Measurements from ENCODE around the gene PCGF3. TPM values are rescaled to one million over a fixed set of nuclear protein-coding genes. Genes with fewer than 3 reads are reported as not detected.
"Not testable (repeated sequence)": the region's sequence is repeated elsewhere in the genome, so short reads cannot be mapped to it uniquely, and the experiment has no call there.

PCGF3 gene
- total RNA-seq, 1 donor from 2014 or later: 55.4 TPM

DNA sequence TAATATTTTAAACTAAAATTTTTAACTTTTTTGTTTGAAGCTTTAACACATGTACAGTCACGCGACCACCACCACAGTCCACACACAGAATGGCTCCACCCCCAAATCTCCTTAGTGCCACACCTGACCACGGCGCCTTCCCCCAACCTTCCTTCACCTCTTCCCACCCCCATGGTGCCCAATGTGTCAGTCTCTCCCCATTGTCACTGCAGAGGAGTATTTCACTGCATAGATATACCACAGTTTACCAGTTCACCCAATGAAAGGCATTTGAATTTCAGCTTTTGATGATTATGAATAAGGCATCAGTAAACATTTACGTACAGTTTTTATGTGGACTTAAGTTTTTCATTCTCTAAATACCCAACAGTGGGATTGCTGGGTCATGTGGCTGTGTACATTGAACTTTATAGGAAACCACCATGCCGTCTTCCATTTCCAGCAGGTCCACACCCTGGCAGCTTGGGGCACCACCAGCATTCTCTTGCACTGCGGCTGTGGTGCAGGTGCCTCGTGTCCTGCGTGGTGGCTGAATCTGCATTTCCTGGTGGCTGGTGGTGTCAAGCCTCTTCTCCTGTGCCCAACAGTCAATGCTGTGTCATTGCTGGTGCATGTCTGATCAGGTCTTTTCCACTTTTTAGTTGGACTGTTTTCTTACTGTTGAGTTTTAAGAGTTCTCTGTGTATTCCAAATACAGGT is 71.3 kb downstream of the PCGF3 start:
- Mint-ChIP-seq H3K4me1 (ENCODE audit: low read depth) (peaks cover 61% of the 10 kb centered on the region), H3K9me3 (ENCODE audit: low read depth) (no peaks in the 10 kb centered on the region), H3K27me3 (ENCODE audit: low read depth) (no peaks in the 10 kb centered on the region), H3K27ac (ENCODE audit: unreplicated experiment) (no peak overlapping the region), H3K4me3 (ENCODE audit: unreplicated experiment) (no peak overlapping the region), H3K36me3 (ENCODE audit: low read depth) (peaks cover 23% of the 10 kb centered on the region)
- no peak for TF ChIP-seq CTCF (IDR thresholded peaks at IDR 0.05)
- DNase-seq (ENCODE audit: low spot score): peak; percentile 52

DNA sequence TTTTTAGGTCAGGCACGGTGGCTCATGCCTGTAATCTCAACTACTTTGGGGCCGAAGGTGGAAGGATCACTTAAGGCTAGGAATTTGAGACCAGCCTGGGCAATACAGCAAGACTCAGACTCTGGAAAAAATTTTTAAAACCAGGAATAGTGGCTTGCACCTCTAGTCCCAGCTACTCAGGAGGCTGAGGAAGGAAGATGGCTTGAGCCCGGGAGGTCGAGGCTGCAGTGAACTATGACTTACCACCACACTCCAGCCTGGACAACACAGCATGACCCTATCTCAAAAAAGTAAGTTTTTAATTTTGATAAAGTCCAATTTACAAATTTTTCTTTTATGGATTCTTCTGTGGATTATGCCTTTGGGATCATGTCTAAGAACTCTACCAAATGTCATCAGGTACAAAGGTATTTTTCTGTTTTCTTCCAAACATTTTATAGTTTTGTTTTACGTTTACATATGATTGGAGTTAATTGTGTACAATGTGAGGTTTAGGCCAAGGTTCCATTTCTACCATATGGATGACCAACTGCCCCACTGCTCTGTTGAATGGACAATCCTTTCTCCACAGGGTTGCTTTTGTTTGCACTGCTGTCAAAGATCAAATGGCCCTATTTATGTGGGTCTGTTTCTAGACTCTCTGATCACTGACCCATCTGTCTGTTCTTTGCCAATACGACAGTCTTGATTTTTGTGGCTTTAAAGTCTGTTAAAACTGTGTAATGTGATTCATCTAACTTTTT is 72.1 kb downstream of the PCGF3 start:
- Mint-ChIP-seq H3K27ac (ENCODE audit: unreplicated experiment) (no peak overlapping the region), H3K27me3 (ENCODE audit: low read depth) (no peaks in the 10 kb centered on the region), H3K4me1 (ENCODE audit: low read depth) (peaks cover 60% of the 10 kb centered on the region), H3K9me3 (ENCODE audit: low read depth) (no peaks in the 10 kb centered on the region), H3K4me3 (ENCODE audit: unreplicated experiment) (no peak overlapping the region), H3K36me3 (ENCODE audit: low read depth) (peaks cover 23% of the 10 kb centered on the region)
- no peak for TF ChIP-seq CTCF (IDR thresholded peaks at IDR 0.05)
- peak; percentile 5 for DNase-seq (ENCODE audit: low spot score)

- H3K27ac Mint-ChIP-seq (ENCODE audit: unreplicated experiment): peak overlapping the region; percentile 97
- H3K27me3 Mint-ChIP-seq (ENCODE audit: low read depth): no peaks in the 10 kb centered on the region
- no peak for TF ChIP-seq CTCF (IDR thresholded peaks at IDR 0.05)
- peaks cover 48% of the 10 kb centered on the region for H3K4me1 Mint-ChIP-seq (ENCODE audit: low read depth)
- no peaks in the 10 kb centered on the region for H3K9me3 Mint-ChIP-seq (ENCODE audit: low read depth)
- DNase-seq (ENCODE audit: low spot score): peak; percentile 36
- H3K36me3 Mint-ChIP-seq (ENCODE audit: low read depth): peaks cover 23% of the 10 kb centered on the region
- peak overlapping the region; percentile 84 for H3K4me3 Mint-ChIP-seq (ENCODE audit: unreplicated experiment)
Observed at GRCh38 chr4:779555-779954, 73.9 kb downstream of the PCGF3 start.

DNA sequence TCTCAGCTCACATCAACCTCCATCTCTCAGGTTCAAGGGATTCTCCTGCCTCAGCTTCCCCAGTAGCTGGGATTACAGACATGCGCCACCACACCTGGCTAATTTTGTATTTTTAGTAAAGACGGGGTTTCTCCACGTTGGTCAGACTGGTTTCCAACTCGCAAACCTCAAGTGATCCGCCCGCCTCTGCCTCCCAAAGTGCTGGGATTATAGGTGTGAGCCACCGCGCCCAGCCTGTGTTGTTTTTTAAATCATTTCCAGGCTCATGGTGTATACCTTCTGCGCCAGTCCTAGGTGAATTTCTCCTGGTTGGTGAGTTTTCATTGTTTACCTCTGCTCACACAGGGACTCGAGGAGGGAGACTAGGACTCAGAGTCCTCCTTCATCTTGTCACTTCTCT is 74.6 kb downstream of the PCGF3 start:
- DNase-seq (ENCODE audit: low spot score): peak; percentile 29
- Mint-ChIP-seq H3K27ac (ENCODE audit: unreplicated experiment) (peak overlapping the region; percentile 97), H3K4me3 (ENCODE audit: unreplicated experiment) (peak overlapping the region; percentile 84), H3K36me3 (ENCODE audit: low read depth) (peaks cover 19% of the 10 kb centered on the region), H3K4me1 (ENCODE audit: low read depth) (peaks cover 44% of the 10 kb centered on the region)
- not testable (repeated sequence) for H3K9me3 Mint-ChIP-seq (ENCODE audit: low read depth); H3K27me3 Mint-ChIP-seq (ENCODE audit: low read depth)

DNA sequence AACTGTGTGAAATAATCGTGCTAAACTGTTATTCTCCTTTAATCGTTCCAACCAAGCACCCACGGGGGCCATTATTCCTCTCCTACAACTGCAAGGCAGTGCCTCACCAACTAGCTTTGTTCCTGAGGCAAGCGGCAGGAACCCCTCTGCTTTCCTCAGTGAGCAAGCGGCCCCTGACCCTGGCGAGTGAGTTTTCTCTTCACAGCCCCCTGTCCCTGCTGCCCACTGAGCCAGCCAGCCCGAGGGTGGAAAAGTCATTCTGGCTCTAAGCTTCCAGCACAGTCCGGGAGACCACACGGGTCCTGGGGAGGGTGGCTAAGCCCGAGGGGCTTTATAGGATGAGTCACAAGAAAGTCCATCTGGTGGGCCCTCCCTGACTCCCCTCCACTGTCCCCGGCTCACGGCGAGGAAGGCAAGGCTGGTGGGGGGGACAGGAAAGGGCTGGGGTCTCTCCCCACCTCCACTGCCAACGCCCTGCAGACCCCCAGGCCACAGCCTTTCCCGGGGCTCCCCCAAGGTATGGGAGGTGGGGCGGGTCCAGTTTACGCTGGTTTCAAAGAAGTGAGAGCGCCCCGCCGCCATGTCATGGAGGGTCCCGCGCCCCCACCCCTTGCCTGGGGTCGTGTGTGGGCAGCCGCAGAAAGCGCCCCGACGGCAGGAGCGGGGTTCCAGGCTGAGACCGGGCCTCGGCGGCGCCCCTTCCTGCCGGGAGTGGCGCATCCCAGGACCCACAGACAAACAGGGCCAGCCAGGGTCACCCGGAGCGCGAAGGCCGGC is 75.3 kb downstream of the PCGF3 start:
- TF ChIP-seq CTCF (IDR thresholded peaks at IDR 0.05): peak; percentile 28
- DNase-seq (ENCODE audit: low spot score): peak; percentile 93
- peaks cover 41% of the 10 kb centered on the region for H3K4me1 Mint-ChIP-seq (ENCODE audit: low read depth)
- no peaks in the 10 kb centered on the region for H3K9me3 Mint-ChIP-seq (ENCODE audit: low read depth)
- peak overlapping the region; percentile 97 for H3K27ac Mint-ChIP-seq (ENCODE audit: unreplicated experiment)
- H3K36me3 Mint-ChIP-seq (ENCODE audit: low read depth): peaks cover 17% of the 10 kb centered on the region
- no peaks in the 10 kb centered on the region for H3K27me3 Mint-ChIP-seq (ENCODE audit: low read depth)
- peak overlapping the region; percentile 84 for H3K4me3 Mint-ChIP-seq (ENCODE audit: unreplicated experiment)

All from chondrocyte (in vitro differentiated cells).